ENCODE data around the gene ARVCF.

- TF ChIP-seq POLR2A (IDR thresholded peaks at IDR 0.05; ENCODE audit: low read depth, low read length) = no peak
- no peak for TF ChIP-seq TAF1 (IDR thresholded peaks at IDR 0.05; ENCODE audit: low read depth, low read length)
- no peak for TF ChIP-seq POLR2AphosphoS5 (IDR thresholded peaks at IDR 0.05; ENCODE audit: low read depth, low read length)
Observed at GRCh38 chr22:19973551-19974267, 42.9 kb downstream of the ARVCF start.
